Measurements from ENCODE around the gene UCMA. TPM values are rescaled to one million over a fixed set of nuclear protein-coding genes. Genes with fewer than 3 reads are reported as not detected.

UCMA gene
- total RNA-seq, 1 experiment from 2014 or later = not detected

DNA sequence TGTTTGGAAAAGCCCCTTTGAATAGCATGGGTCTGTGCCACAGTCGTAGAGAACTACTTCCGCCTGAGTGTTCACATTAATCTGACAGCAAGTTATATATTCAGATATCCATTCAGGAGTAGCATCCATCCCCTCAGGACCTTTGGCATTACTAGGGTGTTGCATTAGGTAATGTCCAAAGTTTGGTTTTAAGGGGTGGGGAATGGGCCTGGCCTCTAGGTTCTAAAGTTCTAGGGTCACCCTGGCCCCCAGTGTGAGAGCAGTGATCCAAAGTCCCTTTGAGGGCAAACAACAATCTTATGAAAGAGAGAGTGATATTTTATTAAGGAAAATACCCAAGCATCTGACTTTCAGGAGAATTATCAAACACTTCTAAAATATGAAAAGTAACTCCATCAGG, 60.6 kb downstream of the UCMA start:
- no peaks in the 10 kb centered on the region for H3K27me3 ChIP-seq (ENCODE audit: insufficient read depth, low read length)
- no peak for ATAC-seq

More for the DNA sequence above, 60.6 kb downstream of the UCMA start:
- DNase-seq (ENCODE audit: low read depth, low spot score) = no peak
- no peak overlapping the region for H3K4me2 ChIP-seq (ENCODE audit: low read length)
- intact Hi-C loops (cut with micrococcal nuclease) = no loop called here
- RAD21 ChIA-PET (ENCODE audit: low non-redundant PET in 1 of 2, low total read pairs in 2 of 2, uncharacterized antibody in 2 of 2, unreplicated experiment in 2 of 2) = no interaction called here
- H3K9me2 ChIP-seq (ENCODE audit: insufficient read depth) = no peaks in the 10 kb centered on the region
- H3K36me3 ChIP-seq (ENCODE audit: control insufficient read depth in 1 of 2, insufficient read depth in 2 of 2, low read length in 2 of 2) = peaks cover 35 to 53% of the 10 kb centered on the region in 2 experiments
- no peak overlapping the region for H3K4me3 ChIP-seq (replicated peaks in 1 of 2; ENCODE audit: low read depth in 1 of 2, low read length in 2 of 2)
- TF ChIP-seq, protein P1, sequence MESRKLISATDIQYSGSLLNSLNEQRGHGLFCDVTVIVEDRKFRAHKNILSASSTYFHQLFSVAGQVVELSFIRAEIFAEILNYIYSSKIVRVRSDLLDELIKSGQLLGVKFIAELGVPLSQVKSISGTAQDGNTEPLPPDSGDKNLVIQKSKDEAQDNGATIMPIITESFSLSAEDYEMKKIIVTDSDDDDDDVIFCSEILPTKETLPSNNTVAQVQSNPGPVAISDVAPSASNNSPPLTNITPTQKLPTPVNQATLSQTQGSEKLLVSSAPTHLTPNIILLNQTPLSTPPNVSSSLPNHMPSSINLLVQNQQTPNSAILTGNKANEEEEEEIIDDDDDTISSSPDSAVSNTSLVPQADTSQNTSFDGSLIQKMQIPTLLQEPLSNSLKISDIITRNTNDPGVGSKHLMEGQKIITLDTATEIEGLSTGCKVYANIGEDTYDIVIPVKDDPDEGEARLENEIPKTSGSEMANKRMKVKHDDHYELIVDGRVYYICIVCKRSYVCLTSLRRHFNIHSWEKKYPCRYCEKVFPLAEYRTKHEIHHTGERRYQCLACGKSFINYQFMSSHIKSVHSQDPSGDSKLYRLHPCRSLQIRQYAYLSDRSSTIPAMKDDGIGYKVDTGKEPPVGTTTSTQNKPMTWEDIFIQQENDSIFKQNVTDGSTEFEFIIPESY (IDR thresholded peaks at IDR 0.05; ENCODE audit: extremely low read depth, insufficient replicate concordance, low read length) = no peak
- TF ChIP-seq CEBPB (IDR thresholded peaks at IDR 0.05; ENCODE audit: low read depth) (no peak), CBX3 (IDR thresholded peaks at IDR 0.05; ENCODE audit: low read depth) (no peak), SP1 (IDR thresholded peaks at IDR 0.05; ENCODE audit: low read depth) (no peak), POLR2A (IDR thresholded peaks at IDR 0.05; ENCODE audit: borderline replicate concordance, extremely low read depth, insufficient read depth, insufficient read length) (no peak)
- TF ChIP-seq, protein P2, sequence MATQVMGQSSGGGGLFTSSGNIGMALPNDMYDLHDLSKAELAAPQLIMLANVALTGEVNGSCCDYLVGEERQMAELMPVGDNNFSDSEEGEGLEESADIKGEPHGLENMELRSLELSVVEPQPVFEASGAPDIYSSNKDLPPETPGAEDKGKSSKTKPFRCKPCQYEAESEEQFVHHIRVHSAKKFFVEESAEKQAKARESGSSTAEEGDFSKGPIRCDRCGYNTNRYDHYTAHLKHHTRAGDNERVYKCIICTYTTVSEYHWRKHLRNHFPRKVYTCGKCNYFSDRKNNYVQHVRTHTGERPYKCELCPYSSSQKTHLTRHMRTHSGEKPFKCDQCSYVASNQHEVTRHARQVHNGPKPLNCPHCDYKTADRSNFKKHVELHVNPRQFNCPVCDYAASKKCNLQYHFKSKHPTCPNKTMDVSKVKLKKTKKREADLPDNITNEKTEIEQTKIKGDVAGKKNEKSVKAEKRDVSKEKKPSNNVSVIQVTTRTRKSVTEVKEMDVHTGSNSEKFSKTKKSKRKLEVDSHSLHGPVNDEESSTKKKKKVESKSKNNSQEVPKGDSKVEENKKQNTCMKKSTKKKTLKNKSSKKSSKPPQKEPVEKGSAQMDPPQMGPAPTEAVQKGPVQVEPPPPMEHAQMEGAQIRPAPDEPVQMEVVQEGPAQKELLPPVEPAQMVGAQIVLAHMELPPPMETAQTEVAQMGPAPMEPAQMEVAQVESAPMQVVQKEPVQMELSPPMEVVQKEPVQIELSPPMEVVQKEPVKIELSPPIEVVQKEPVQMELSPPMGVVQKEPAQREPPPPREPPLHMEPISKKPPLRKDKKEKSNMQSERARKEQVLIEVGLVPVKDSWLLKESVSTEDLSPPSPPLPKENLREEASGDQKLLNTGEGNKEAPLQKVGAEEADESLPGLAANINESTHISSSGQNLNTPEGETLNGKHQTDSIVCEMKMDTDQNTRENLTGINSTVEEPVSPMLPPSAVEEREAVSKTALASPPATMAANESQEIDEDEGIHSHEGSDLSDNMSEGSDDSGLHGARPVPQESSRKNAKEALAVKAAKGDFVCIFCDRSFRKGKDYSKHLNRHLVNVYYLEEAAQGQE (IDR thresholded peaks at IDR 0.05; ENCODE audit: low read depth) = no peak
- TF ChIP-seq, protein P3, sequence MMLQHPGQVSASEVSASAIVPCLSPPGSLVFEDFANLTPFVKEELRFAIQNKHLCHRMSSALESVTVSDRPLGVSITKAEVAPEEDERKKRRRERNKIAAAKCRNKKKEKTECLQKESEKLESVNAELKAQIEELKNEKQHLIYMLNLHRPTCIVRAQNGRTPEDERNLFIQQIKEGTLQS (IDR thresholded peaks at IDR 0.05) = no peak
- H3K9ac ChIP-seq (ENCODE audit: low read length) = no peak overlapping the region
- H3K9me3 ChIP-seq (ENCODE audit: control insufficient read depth in 1 of 2, insufficient read depth in 1 of 2, low read depth in 1 of 2, low read length in 2 of 2) = no peaks in the 10 kb centered on the region
- H4K20me1 ChIP-seq (ENCODE audit: insufficient read depth) = peaks cover 2% of the 10 kb centered on the region; the same call in 1 of the 2 replicates
- POLR2A ChIA-PET = no interaction called here
- H3K4me1 ChIP-seq (ENCODE audit: control insufficient read depth in 1 of 2, insufficient read depth in 2 of 2, low read length in 2 of 2) = no peaks in the 10 kb centered on the region
- no peak overlapping the region for H3K27ac ChIP-seq (ENCODE audit: low read depth, low read length)
- H2AFZ ChIP-seq (ENCODE audit: low read depth, low read length, poor library complexity, severe bottlenecking) = no peak overlapping the region
- CTCF ChIA-PET = no interaction called here
- H3K79me2 ChIP-seq (ENCODE audit: insufficient read depth, low read length) = peaks cover 45% of the 10 kb centered on the region
- no TSS peak for BruUV-seq (replicated peaks)

Other genes with a start within 250 kb of the UCMA start
- 10.5 TPM for gene CCDC3, start 232.7 kb downstream of the UCMA start, total RNA-seq (2021; ENCODE audit: unreplicated experiment)
- gene OPTN, start 134.2 kb downstream of the UCMA start, total RNA-seq (2021; ENCODE audit: unreplicated experiment) = 17.0 TPM
- gene MCM10, start 72.8 kb downstream of the UCMA start, total RNA-seq (2021; ENCODE audit: unreplicated experiment) = 43.1 TPM
- gene PHYH, start 65.7 kb upstream of the UCMA start, total RNA-seq (2021; ENCODE audit: unreplicated experiment) = 15.3 TPM
- gene SEPHS1, start 113.9 kb upstream of the UCMA start, total RNA-seq (2021; ENCODE audit: unreplicated experiment) = 51.7 TPM

All from HCT116 (cell line).